ENCODE data around the gene FHIT.

Gene FHIT

DNA sequence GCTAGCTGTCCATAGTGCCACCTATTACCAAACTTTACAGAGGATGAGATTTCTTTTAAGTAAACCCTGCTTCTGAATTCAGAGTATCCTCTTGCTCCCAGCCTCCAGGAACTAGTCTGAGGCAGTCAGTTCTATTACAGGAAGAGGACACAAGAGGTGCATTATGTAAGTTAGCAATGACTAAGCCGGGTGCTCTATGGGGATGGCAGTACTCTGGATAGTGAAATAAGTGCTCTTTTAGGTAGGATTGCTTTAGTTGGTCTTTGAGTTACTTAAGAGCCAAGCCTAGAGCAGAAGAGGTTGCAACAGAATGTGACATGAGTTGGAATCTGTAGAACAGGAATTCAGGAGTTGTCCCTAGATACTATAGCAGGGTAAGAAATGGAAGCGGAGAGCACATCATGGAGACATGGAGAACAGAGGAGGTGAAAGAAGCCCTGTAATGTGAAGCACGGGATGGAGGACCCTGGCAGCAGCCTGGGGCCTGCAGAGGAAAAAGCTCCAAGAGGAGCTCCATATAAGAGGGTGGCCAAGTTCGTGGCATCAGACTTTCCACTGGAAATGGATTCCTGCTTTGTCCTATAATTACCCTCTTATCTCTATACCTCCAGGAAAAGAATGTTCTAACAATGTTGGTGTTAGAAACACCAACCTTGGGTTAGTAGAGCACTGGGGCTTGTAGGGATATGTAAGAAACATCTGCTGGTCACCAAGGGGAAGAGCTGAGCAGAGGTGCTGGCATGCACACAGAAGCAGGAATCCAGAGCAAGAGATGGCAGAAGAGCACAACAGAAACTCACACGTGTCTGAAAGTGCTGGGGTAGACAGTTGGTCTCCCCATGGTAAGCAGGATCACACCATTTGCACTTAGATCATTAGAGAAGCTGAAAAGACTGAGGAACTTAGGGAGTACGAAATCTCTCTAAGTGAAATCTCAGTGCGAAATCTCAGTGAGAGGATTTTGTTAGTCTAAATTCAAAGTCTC is 851.1 kb downstream of the FHIT start:
- DNase-seq (ENCODE audit: low read depth): no peak

DNA sequence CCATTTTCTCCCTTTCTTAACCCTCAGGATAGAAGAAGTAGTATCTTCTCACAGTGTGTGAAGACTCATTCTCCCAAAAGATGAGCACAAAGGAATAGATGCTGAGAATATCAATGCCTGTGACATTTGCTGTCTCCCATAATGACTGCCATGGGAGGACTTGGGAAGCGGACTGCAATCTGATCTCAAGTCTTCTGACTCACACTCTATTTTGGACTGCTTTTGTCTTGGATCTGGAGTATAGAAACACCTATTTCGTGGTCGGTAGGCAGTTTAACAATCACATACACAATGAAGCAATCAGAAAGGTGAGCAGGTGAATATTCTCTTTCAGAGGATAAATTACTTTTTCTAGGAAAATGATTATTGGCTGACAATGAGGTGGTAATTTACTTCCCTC is 852.0 kb downstream of the FHIT start:
- DNase-seq (ENCODE audit: low read depth): no peak

DNA sequence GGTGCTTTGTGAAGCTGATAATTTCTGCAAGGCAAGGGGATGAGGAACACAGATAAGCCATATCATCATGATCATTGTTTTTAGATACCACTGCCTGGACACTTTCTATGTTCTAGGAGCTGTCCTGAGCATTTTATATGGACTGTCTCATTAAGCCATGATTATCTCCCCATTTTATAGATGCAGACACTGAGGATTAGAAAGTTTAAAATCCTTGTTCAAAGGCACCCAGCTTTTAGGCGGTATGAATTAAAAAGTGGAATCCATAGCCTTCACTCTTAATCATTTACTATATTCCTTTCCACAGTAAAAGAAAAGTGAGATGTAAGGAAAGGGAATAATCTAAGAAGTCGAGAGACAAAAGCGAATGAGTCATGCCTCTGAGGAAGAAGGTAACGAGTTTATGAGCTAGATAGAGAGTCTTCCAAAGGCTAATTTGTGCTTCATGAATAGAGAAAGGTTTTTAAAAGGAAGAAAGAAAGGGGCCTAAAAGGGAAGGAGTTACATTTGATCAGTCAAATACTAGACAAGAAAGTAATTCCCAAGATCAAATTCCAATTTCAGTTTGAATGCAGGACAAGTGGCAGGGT is 856.0 kb downstream of the FHIT start:
- DNase-seq (ENCODE audit: low read depth): no peak

DNA sequence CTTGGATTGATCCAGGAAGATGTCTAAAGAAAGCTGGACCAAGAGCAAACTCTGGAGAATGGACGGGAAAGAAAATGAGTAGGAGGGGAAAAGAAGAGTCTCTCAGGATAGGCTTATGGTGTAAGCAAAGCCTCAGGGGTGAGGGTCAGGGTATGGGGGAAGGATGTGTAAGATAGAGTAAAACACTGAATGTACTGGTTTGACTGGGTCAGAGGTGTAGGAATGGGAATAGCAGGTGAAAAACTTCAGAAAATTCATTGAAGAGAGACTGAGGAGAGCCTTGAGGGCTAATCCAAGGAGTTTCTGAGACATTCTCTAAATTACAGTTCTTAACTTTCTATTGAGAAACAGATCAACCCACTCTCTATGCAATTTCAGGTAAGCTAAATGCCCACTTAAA is 857.3 kb downstream of the FHIT start:
- DNase-seq (ENCODE audit: low read depth): no peak

DNA sequence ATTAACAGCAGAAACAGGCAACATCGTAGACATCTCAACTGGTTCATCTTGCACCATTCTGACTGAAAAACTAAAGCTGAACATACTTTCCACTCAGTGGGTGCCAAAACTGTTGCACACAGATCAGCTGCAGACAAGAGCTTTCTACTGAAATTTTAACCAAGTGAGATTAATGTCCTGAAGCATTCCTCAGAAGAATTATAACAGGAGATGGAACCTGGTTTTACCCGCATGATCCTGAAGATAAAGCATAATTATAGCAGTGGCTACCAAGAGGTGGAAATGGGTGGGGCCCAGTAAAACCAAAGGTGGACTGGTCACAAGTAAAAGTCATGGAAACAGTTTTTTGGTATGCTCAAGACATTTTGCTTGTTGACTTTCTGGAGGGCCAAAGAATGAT is 858.8 kb downstream of the FHIT start:
- DNase-seq (ENCODE audit: low read depth): no peak

DNA sequence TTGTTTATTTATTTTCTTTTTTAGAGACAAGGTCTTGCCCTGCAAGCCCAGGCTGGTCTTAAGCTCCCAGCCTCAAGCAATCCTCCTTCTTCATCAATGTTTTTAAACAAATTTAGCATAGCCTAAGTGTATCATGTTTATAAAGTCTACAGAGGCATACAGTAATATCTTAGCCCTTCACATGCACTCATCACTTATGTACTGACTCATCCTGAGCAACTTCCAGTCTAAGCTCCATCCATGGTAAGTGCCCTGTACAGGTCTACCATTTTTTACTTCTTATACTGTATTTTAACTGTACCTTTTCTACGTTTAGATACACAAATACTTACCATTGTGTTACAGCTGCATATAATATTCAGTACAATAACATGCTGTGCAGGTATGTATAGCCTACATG is 860.0 kb downstream of the FHIT start:
- DNase-seq (ENCODE audit: low read depth): no peak

DNA sequence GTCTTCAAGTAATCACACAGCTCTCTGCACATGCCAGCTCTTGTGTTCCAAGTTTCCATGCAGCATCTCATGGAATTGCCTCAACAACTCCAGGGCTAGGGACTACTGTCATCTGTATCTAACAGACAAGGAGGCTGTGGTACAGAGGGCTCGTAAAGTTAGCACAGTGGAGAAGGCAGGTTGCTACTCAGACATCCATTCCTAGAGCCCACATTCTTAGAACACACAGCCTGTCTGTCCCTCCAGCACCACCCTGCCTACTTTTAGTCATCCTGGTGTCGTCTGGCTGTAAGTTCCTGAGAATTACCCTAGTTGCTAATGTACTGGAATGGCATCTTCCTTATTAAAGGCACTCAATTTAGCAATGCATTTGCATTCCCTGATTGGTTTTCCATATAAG is 862.5 kb downstream of the FHIT start:
- DNase-seq (ENCODE audit: low read depth): no peak

DNA sequence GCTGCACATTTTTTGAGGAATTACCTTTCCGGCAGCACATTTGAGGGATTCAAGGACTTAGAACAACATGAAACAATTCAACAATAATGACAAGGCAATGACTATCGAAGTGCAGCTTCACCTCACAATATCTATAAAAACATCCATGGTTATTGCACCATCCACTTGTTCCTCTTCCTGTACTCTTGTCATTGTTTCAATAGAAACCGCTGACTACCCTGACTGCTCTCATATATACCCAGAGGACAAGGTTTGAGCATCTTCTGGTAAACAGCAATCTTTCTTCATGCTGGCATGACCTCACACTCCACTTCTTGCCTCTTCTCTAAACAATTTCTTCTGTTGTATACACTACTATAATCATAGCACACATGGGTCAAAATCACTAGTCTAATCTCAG is 864.9 kb downstream of the FHIT start:
- DNase-seq (ENCODE audit: low read depth): no peak

DNA sequence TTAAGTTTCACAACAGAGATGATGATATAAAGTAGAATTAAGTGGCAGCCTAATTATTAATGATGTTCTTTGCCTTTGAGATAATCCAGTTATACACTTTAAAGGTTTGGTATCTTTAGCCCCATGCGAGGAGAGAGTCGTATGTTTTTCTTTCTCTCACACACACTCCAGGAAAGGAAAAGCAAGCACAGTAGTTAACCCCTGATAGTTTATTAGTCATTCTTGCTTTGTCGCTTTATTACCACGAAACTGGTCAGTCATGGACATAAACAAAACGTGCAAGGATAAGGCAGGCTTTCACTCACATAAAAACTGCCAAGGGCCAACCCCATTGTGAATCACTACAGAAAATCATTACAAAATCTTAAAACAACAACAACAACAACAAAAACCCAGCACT is 866.9 kb downstream of the FHIT start:
- DNase-seq (ENCODE audit: low read depth): no peak

DNA sequence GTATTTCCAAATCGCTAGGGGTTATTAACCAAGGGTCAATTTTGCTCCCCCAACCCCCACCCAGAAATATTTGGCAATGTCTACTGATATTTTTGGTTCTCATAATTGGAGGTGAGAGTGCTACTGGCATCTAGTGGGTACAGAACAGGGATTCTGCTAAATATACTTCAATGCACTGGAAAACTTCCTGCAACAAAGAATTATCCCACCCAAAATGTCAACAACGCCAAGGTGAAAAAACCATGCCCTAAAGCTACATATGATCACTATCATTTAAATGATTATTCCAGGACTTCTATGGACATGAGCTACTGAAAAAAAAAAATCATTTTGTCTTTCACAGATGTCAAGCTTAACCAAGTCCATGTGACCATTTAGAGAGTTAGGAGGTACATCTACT is 867.9 kb downstream of the FHIT start:
- DNase-seq (ENCODE audit: low read depth): no peak

DNA sequence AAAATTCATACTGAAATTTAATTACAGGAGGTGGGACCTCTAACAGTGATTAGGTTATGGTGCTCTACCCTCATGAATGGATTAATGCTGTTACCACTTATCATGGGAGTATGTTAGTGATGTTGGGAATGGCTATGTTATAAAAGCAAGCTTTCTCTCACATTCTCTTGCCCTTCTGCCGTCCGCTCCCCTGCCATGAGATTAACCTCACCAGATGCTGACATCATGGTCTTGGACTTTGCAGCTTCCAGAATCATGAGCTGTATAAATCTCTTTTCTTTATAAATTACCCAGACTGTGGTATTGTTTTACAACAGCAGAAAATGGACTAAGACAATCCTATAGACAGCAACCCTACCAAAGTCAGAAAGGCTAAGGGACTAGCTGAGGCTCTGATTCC is 884.8 kb downstream of the FHIT start:
- no peak for DNase-seq (ENCODE audit: low read depth)

DNA sequence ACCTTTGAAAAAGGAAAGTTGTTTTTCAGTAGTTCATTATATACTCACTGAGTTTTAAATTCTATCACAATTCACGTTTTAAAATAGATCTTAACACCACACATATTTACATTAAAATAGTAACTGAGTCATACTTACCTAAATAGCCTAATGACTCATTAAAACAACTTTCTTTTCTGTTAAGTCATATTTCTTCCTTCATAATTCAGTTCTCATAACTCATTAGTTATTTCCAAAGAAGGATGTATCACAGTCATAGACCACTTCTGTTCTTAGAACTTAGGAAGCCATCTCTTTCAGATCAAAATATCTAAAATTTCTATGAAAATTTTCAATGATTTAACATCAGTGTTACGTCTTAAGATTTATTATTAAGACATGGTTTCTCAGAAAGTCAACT is 885.9 kb downstream of the FHIT start:
- peak; percentile 7 for DNase-seq (ENCODE audit: low read depth)

DNA sequence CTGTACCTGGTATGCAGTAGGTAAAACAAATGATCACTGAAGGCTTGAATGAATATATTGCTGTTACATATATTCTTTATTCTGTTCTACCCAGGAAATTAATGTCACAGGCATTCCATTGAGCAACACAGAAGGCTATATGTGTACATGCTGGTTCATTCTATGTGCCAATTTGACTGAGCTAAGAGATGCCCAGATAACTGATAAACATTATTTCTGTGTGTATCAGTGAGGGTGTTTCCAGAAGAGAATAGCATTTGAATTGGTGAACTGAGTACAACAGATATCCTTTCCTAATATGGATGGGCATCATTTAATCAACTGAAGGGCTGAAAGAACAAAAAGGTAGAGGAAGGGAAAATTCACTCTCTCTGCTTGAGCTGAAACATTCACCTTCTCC is 886.8 kb downstream of the FHIT start:
- DNase-seq (ENCODE audit: low read depth): no peak

DNA sequence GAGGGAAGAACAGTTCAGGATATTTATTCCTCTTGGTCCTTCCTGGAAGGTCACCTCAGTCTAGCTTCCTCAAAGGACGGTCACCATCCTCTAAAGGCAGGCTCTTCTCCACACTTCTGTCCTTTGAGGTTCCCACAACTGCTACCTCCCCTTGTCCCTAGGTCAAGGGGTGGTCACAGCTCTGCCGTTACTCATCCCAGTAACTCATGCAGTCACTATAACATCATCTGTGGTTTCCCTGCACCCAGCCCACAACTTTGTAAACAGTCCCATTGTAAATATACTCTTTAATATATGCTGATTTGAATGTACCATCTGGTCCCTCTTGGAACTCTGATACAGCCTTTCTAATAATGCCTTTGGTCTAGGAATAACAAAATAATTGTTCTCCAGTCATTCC is 887.4 kb downstream of the FHIT start:
- no peak for DNase-seq (ENCODE audit: low read depth)

DNA sequence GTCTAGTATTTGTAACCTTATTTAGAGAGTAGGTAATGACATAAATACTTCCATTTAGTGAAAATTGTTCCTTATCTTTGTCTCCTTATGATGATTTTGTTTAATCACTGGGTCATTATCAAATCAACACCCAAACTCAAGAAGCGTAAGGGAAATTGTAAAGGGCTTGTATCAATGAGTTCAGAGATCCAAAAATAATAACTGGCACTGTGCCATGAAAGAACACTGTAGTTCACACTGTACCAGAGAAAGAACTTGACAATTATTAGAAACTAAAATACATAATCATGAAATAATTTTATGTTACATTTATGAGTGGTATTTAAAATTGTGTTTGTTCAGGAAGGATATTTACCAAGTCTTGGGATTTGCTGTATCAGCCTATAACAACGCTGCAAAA is 895.4 kb downstream of the FHIT start:
- DNase-seq (ENCODE audit: low read depth): no peak

DNA sequence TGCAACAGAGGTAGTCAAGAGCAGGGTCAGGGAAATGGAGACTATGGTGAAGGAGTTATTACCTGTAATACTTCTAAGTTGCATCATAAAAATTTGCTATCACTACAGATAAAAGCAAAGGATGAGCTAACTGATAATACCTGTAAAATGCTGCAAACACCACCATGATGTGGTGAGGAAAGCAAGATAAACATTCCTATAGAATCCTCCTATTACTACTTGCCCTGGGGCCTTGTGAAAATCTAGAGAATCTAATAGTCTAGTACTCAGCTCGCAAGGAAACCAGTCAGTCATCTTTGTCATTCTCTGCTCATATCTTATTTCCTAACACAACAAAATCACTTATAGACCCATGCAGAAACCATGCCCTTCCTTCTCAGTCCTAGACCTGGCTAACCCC is 899.8 kb downstream of the FHIT start:
- no peak for DNase-seq (ENCODE audit: low read depth)

DNA sequence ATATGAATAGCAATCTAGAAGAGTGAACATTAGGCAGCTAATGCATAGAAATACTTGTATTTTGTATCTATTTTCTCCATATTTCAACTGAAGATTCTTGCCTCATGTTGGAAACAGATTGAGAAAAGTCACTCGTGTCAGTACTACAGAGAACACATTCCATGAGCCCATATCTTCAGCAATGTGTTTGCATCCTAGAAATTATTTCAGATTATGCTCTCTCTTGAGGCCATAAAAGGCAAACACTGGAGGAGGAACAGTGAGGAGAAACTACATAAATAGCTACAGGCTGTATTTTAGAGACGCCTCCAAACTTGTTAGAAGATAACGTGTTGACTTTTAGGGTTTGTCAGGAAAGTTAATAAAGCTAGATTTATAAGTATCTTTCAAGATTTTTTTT is 906.9 kb downstream of the FHIT start:
- DNase-seq (ENCODE audit: low read depth): no peak

DNA sequence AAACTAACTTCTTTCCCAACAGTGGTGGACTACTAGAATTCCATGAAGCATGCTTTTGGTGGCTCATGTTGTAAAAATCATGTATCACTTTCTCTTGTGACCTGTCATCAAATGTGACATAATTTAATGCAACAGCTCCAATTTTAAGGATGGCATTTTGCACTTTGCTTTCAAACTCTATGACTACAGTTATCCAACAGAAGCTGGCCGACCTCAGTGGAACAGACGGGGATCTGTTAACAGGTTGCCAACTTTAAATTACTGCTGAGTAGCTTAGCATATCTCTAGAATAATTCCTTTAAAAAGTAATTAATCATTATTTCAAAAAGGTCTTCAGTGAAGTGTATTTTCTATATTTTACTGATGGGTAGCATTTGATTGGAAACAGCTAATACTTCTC is 907.4 kb downstream of the FHIT start:
- DNase-seq (ENCODE audit: low read depth): no peak

DNA sequence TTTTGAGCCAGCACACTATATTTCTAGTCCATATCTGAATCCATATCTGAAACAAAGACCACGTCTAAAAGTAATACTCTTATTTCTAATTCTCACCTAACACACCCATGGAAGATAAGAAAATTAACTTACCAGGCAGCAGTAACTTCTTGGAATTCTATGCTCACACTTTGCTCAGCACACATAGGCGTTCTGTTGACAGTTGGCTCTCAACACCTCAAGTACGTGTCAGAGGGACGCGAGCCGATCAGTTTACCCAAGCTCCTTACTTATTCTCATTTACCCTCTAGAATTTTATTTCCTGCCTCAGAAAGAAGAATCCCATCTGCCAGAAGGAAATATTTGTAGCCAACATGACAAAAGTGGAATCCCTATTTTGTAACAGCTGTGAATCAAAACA is 911.9 kb downstream of the FHIT start:
- no peak for DNase-seq (ENCODE audit: low read depth)

DNA sequence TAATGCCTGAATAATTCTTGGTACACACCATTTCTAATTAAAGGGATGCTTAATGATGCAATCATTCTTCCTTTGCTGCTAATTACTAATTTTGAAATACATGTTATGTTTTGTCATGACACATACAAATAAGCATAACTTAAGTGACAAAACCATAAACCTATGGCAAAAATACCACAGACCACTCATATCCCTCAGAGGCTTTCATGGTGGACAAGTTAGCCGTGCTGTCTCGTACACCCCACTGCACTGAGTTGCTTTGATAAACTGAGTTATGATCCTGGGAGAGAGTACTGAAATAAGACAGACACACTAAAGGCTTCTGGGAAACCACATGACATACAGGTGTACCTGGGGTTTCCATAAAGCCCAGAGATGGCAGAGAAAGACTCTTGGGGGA is 913.8 kb downstream of the FHIT start:
- no peak for DNase-seq (ENCODE audit: low read depth)

DNA sequence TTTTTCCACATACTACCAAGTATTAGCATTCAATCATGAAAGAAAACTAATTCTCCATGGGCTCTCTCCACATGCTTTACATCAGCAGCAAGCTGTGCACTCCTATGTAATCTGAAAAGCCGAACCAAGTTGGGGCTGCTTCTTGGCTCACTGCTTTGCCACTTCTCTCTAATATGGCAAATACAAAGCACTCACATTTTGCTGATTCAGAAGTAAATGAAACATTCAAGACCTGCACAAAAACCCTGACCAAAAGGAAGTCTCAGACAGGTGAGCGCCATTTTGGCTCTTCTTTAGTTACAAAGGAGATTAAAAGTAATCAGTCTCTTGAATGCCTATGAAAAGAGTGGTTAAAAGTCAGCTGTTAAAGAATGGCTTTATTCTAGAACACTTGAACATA is 915.2 kb downstream of the FHIT start:
- no peak for DNase-seq (ENCODE audit: low read depth)

DNA sequence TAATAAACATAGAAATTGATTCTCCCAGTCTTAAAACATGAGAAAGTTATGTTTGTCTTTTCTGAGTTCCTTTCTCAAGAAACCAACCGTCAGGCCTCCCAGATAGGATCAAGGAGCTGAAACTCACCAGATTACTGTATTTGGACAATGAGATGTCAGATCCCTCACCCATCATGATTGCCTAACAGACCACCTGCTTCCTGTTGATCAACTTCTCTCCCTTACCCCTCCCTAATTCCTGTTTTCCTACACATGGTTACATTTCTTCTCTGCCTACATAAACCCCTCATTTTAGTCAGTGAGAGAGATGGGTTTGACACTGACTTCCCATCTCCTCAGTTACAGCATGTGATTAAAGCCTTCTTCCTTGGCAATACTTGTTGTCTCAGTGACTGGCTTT is 917.5 kb downstream of the FHIT start:
- no peak for DNase-seq (ENCODE audit: low read depth)

DNA sequence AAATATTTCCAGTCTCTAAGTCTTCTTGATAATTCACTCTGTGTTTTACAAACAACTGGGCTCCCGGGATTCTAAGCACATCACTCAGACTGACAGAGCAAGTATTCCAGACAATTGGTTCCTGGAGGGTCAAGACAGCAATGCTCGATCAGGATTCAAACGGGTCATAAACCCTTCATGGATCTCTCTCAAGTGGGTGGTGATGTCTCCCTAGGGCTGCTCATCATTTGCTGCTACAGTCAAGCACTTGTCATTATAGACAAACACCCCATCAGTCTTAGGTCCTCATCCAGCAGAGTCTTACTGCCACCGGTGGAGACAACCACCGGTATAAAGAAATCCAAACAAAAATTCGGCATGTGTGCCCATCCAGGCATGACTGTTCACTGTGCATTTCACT is 921.1 kb downstream of the FHIT start:
- no peak for DNase-seq (ENCODE audit: low read depth)

DNA sequence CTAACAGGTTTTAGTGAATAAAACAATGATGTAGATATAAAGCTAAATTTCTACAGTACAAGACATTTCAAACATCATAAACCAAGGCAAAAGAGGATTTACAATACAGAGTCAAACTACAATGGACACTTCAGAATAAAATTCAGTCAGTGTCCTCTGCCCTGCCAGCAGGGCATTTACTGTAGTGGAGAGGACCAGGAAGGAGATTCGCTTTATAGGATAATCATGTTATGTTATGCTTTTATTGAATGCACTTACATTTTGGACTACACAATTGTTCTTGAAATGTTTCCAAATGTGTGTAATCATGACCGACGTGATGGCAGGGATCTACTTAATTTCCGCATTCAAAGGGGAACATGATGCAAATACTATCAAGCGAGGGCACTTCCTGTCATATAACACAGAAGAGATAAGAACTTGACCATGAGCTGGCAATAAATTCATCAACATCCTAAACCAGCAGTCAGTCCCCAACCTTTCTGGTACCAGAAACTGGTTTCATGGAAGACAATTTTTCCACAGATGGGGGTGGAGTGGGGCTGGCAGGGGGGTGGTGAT is 925.6 kb downstream of the FHIT start:
- DNase-seq (ENCODE audit: low read depth): no peak

All from EH (cell line).